Measurements from ENCODE around the gene PKMYT1. TPM values are rescaled to one million over a fixed set of nuclear protein-coding genes. Genes with fewer than 3 reads are reported as not detected.
"Not testable (repeated sequence)": the region's sequence is repeated elsewhere in the genome, so short reads cannot be mapped to it uniquely, and the experiment has no call there.

Gene PKMYT1
- total RNA-seq, 1 experiment from 2014 or later, result 14.8 TPM

DNA sequence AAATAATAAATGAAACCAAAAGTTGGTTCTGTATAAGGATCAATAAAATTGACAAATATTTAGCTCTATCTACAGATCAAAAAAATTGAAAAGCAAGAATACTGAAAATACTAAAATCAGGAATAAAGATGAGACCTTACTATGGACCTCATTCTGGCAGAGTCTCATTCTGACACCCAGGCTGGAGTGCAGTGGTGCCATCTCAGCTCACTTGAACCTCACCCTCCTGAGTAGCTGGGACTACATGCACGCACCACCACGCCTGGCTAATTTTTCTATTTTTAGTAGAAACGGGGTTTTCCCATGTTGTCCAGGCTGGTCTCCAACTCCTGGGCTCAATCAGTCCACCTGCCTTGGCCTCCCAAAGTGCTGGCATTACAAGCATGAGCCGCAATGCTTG, 38.2 kb downstream of the PKMYT1 start:
- DNase-seq (ENCODE audit: extremely low read depth, low read depth), result no peak

GRCh38 chr16:2939968-2940367, 40.3 kb downstream of the PKMYT1 start:
- DNase-seq (ENCODE audit: extremely low read depth, low read depth), result no peak

GRCh38 chr16:2938206-2938605, 42.0 kb downstream of the PKMYT1 start:
- DNase-seq (ENCODE audit: extremely low read depth, low read depth), result no peak

DNA sequence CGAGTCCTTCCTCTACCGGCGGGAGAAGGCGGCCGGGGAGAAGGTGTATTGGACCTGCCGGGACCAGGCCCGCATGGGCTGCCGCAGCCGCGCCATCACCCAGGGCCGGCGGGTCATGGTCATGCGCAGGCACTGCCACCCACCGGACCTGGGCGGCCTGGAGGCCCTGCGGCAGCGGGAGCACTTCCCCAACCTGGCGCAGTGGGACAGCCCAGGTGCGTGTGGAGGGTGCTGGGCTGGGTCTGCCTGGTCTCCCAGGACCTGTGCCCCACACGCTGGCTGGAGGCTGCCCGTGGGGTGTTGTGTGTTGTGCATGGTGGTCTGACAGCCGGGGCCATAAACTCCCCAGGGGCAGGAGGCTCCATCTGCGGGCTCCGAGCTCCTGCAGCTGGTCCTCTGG, 43.1 kb downstream of the PKMYT1 start:
- DNase-seq (ENCODE audit: extremely low read depth, low read depth), result no peak

DNA sequence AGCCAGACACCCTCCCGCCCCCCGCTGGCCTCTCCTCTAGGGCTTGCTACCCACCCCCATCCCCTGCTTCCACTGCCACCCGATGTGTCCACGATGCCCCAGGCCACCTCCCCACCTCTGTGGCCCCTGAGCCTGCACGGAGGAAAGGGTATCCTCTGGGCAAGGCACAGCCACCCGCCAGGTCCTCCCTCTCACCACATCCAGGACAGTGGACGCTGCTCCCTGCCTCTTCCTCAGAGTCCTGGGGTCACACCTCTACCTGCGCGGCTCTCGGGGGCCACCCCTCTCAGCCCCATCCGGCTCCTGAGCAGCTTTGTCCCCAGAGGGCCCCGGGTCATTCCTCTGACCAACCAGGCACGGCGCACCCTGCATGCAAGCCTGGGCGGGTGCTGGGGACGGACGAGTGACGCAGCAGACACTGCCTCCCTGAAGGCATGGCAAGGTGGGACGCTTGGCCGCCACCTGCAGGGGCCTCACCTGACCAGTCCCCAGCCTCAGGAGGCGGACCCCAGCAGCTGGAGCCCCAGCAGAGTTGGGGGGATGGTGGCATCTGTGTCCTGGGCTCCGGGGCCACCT, 43.7 kb downstream of the PKMYT1 start:
- DNase-seq (ENCODE audit: extremely low read depth, low read depth), result no peak

DNA sequence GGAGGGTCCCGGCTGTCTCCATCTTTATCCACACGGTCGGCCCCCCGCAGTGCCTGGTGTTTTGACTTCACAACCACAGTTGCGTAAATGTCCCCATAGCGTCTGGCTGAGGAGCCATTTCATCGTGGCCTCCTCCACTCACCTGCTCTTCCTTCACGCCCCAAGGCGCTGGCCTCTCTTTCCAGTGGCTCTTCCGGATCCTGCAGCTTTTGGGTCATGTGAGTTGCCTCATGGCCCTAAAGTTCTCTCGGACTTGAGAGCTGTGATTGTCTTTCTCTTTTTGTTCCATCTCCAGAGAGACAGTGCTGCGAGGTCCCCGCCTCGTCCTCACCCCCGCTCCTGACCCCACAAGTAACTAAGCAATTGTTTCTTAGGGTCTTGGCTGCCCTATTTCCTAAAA, 45.8 kb downstream of the PKMYT1 start:
- DNase-seq (ENCODE audit: extremely low read depth, low read depth), result no peak

- no peak for DNase-seq (ENCODE audit: extremely low read depth, low read depth)
These were observed 46.5 kb downstream of the PKMYT1 start for GRCh38 chr16:2933701-2934100.

DNA sequence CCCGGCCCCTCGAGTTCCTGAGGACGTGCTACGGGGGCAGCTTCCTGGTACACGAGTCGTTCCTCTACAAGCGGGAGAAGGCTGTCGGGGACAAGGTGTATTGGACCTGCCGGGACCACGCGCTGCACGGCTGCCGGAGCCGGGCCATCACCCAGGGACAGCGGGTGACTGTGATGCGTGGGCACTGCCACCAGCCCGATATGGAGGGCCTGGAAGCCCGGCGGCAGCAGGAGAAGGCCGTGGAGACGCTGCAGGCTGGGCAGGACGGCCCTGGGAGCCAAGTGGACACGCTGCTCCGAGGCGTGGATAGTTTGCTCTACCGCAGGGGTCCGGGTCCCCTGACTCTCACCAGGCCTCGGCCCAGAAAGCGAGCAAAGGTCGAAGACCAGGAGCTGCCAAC, 47.1 kb downstream of the PKMYT1 start:
- no peak for DNase-seq (ENCODE audit: extremely low read depth, low read depth)

DNA sequence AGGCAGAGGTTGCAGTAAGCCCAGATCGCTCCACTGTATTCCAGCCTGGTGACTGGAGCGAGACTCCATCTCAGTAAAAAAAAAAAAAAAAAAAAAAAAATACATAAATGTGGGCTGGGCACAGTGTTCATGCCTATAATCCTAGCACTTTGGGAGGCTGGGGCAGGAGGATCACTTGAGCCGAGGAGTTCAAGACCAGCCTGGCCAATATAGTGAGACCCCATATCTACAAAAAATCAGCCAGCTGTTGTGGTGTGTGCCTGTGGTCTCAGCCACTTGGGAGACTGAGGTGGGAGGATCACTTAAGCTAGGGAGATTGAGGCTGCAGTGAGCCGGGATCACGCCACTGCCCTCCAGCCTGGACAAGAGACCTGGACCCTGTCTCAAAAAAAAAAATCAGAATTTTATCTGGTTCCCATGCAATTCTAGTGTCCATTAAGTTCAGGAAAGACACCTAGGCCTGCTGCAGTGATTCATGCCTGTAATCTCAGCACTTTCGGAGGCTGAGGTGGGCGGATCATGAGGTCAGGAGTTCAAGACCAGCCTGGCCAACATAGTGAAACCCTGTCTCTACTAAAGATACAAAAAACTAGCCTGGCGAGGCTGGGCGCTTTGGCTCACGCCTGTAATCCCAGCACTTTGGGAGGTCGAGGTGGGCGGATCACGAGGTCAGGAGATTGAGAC, 48.9 kb downstream of the PKMYT1 start:
- DNase-seq (ENCODE audit: extremely low read depth, low read depth), result not testable (repeated sequence)

DNA sequence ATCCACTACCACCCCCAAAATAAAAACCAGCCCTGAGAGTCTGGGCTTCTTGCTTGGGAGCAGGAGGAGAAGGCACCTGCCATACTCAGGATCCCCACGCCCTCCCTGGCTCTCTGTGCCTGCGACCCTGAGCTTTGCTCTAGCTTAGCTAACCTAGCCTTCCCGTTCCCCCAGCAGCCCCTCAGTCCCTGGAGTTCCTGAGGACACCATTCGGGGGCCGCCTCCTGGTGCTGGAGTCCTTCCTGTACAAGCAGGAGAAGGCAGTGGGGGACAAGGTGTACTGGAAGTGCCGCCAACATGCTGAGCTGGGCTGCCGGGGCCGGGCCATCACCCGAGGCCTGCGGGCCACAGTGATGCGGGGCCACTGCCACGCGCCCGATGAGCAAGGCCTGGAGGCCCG, 50.0 kb downstream of the PKMYT1 start:
- no peak for DNase-seq (ENCODE audit: extremely low read depth, low read depth)

GRCh38 chr16:2929693-2930092, 50.6 kb downstream of the PKMYT1 start:
- no peak for DNase-seq (ENCODE audit: extremely low read depth, low read depth)

DNA sequence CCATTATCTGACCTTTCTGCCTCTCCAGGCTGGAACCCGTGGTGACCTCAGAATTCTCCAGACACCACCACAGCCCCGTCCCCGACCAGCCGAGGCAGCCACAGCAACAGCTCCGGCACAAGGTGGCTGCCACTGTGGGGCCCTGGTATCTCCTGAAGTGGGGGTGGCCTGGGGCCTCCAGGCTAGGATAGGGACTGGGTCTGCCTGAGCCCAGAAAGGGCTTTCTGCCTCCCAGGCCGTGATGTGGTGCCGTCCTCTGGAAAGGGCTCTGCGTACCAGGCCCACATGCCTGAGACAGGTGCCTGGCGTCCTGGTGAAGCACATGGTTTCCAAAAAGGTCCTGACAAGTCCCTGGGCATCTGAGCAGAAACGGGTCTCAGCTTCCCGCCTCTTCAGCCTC, 51.5 kb downstream of the PKMYT1 start:
- DNase-seq (ENCODE audit: extremely low read depth, low read depth), result no peak

GRCh38 chr16:2928151-2928550, 52.1 kb downstream of the PKMYT1 start:
- not testable (repeated sequence) for DNase-seq (ENCODE audit: extremely low read depth, low read depth)

DNA sequence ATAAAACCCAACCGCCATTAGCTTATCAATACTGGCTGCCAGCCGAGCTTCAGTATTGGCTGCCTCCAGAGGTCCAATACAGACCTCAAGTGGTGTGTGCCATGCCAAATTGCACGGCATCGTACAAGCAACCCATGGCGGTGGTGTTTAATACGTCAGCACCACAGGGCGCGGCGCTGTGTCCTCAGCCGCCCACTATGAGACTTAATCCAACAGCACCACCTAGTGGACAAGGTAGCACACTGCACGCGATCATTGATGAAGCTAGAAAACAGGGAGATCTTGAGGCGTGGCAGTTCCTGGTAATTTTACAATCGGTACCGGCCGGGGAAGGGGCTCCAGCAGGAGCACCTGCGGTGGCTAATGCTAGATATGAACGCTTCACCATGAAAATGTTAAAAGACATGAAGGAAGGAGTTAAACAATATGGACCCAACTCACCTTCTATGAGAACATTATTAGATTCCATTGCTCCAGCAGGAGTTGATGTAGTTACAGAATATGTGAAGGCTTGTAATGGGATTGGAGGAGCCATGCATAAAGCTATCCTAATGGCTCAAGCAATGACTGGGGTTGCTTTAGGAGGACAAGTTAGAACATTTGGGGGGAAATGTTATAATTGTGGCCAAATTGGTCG, 53.1 kb downstream of the PKMYT1 start:
- DNase-seq (ENCODE audit: extremely low read depth, low read depth), result peak; percentile 90

DNA sequence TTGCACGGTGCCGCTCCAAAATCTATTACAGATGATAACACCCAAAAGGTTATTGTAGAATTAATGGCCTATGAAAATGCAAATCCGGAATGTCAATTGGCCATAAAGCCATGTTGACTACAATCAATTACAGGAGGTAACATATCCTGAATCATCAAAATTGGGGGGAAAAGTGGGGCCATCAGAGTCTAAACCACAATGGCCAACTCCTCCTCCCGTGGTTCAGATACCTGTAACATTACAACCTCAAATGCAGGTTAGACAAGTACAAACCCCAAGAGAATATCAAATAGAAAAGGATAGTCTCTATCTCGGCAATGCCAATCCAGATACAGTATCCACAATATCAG, 53.6 kb downstream of the PKMYT1 start:
- DNase-seq (ENCODE audit: extremely low read depth, low read depth), result no peak

DNA sequence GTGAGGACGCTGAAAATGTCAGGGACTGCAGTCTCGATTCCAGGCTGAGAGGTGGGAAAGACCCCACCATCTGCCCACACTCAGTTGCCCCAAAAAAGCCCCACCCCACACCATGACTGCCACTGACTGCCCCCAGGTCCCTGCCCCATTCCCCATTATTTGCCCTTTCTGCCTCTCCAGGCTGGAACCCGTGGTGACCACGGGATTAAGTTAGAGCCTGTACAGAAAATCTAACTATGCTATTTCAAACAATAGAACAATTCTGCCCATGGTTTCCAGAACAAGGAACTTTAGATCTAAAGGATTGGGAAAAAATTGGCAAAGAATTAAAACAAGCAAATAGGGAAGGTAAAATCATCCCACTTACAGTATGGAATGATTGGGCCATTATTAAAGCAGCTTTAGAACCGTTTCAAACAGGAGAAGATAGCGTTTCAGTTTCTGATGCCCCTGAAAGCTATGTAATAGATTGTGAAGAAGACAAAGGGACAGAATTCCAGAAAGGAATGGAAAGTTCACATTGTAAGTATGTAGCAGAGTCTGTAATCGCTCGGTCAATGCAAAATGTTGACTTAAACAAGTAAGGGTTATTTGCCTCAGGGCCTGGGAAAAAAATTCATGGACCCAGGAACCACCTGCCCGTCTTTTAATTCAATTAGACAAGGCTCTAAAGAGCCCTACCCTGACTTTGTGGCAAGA, 54.1 kb downstream of the PKMYT1 start:
- no peak for DNase-seq (ENCODE audit: extremely low read depth, low read depth)

DNA sequence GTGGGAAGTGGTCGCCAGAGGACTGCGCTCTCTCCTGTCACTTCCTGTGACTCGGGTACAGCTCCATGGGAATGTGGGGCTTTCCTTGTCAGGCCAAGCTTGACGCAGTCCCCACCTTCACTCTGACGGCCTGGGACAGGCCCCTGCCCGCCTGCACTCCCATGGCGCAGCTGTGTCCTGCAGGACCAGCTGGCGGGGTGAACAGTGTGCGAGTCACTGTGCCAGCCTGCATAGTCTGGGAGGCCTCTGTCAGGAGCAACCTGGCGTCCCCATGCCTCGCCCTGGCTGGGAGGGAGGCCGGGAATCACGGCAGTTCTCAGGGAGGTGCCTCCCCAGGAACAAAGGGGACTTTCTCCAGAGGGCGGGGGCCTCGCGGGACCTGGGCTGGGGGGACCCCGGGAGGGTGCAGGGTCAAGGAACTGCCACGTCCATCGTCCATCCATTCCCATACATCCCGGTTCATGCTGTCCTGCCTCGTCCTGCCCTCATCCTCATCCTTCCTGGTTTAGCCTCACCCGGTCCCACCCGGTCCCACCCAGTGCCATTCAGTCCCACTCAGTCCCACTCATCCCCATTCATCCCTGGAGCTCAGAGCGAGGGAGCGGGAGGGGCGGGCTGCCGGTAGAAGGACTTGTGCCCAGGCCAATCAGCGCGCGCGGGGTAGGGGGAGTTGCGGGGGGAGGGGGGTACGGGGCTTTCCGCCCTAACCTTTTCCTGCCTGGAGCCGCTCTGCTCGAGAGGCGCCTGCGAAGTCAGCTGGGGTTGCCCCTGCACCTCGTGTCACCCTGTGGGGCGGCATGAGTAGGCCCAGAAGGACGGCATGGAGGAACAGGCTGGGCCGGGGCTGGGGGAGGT, 55.1 kb downstream of the PKMYT1 start:
- DNase-seq (ENCODE audit: extremely low read depth, low read depth), result no peak

DNA sequence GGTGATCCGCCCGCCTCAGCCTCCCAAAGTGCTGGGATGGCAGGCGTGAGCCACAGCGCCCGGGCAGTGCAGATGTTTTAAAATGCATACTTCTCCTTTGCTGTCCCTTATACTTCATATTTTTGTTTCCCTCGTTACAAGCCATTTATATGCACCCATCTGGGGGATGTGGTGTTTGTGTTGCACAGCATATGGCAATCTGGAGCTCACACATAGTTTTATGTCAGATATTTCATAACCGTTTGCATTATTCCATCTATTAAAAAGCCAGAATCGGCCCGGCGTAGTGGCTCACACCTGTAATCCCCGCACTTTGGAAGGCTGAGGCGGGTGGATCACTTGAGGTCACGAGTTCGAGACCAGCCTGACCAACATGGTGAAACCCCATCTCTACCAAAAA, 56.8 kb downstream of the PKMYT1 start:
- no peak for DNase-seq (ENCODE audit: extremely low read depth, low read depth)

All from NCI-H460 (cell line).